ENCODE measurements around the gene P2RX5.

DNA sequence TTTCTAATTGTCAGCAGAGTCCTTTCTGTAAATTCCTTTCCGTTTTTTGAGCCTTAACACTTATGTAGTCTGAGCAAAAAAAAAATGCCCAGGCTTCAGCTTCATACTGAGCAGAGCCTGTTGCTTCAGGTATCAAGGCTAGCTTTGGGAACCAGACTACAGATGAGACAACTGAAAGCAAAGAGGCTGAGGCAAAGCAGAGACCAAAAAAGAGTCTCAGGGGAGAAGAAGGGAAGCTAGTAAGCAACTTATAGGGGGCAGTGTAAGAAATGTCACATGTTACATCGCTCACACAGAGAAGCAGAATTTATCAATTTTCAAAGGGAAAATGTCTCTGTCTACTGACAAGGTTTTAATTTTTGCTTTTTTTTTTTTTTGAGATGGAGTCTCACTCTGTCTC lies 31.1 kb upstream of the P2RX5 start:
- TF ChIP-seq, protein P1, sequence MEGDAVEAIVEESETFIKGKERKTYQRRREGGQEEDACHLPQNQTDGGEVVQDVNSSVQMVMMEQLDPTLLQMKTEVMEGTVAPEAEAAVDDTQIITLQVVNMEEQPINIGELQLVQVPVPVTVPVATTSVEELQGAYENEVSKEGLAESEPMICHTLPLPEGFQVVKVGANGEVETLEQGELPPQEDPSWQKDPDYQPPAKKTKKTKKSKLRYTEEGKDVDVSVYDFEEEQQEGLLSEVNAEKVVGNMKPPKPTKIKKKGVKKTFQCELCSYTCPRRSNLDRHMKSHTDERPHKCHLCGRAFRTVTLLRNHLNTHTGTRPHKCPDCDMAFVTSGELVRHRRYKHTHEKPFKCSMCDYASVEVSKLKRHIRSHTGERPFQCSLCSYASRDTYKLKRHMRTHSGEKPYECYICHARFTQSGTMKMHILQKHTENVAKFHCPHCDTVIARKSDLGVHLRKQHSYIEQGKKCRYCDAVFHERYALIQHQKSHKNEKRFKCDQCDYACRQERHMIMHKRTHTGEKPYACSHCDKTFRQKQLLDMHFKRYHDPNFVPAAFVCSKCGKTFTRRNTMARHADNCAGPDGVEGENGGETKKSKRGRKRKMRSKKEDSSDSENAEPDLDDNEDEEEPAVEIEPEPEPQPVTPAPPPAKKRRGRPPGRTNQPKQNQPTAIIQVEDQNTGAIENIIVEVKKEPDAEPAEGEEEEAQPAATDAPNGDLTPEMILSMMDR (IDR thresholded peaks at IDR 0.05): no peak
- TF ChIP-seq ZFX (IDR thresholded peaks at IDR 0.05; ENCODE audit: borderline replicate concordance): no peak
